ENCODE results near the gene MTNR1A.

The MTNR1A gene

GRCh38 chr4:186485561-186486062 lies 69.8 kb downstream of the MTNR1A start:
- DNase-seq, result no peak

- no peak for DNase-seq
Observed at GRCh38 chr4:186485150-186485549, 70.2 kb downstream of the MTNR1A start.

GRCh38 chr4:186483656-186484055 lies 71.7 kb downstream of the MTNR1A start:
- no peak for DNase-seq

All from CD4-positive, alpha-beta T cell treated with Interleukin-4 for 1 hour (primary cell).